IgD-negative memory B cell (primary cell): Measurements from ENCODE around the gene TPCN2. TPM values are rescaled to one million over a fixed set of nuclear protein-coding genes. Genes with fewer than 3 reads are reported as not detected.

Experiments used
- H3K27ac Mint-ChIP-seq, 3 donors: one replicate each; pipeline ENCODE4 v1.8.0; 2020 to 2022; ENCODE audit warnings: mild to moderate bottlenecking in 3 of 3, mixed read lengths in 3 of 3, moderate library complexity in 1 of 3
- H3K27me3 Mint-ChIP-seq: one replicate; pipeline ENCODE4 v1.8.0; 2021; ENCODE audit warnings: mixed read lengths
- H3K36me3 Mint-ChIP-seq: one replicate; pipeline ENCODE4 v1.8.0; 2020; ENCODE audit warnings: mild to moderate bottlenecking, mixed read lengths
- H3K4me1 Mint-ChIP-seq, 3 donors: one replicate each; pipeline ENCODE4 v1.8.0; 2020 to 2022; ENCODE audit warnings: mixed read lengths in 3 of 3, mild to moderate bottlenecking in 1 of 3
- H3K4me3 Mint-ChIP-seq, 4 donors: one replicate each; pipeline ENCODE4 v1.8.0; 2020 to 2022; ENCODE audit warnings: mild to moderate bottlenecking in 4 of 4, mixed read lengths in 4 of 4, moderate library complexity in 3 of 4
- H3K9me3 Mint-ChIP-seq, 3 donors: one replicate each; pipeline ENCODE4 v1.8.0; 2020 to 2021; ENCODE audit warnings: mixed read lengths in 3 of 3, mild to moderate bottlenecking in 1 of 3
- polyA plus RNA-seq: library from polyadenylated mRNA; unstranded; fragments of 300-500 nt; fragmentation: Illumina TruSeq; gene quantifications from one replicate; pipeline ENCODE4 v1.2.3, GENCODE V29; 2021

TPCN2 gene
- polyA plus RNA-seq, 1 donor from 2014 or later: 5.7 TPM

- Mint-ChIP-seq H3K4me1 (no peaks in the 10 kb centered on the region), H3K4me3 (no peak overlapping the region), H3K27me3 (peaks cover 22% of the 10 kb centered on the region), H3K36me3 (no peaks in the 10 kb centered on the region), H3K27ac (no peak overlapping the region), H3K9me3 (no peaks in the 10 kb centered on the region)
Measured at GRCh38 chr11:69006816-69007215, 41.9 kb upstream of the TPCN2 start.

GRCh38 chr11:69007975-69008381 is 40.8 kb upstream of the TPCN2 start:
- Mint-ChIP-seq H3K36me3 (no peaks in the 10 kb centered on the region), H3K4me3 (no peak overlapping the region), H3K27ac (peak overlapping the region in 1 of 3 donors; percentile 19), H3K9me3 (no peaks in the 10 kb centered on the region), H3K4me1 (no peaks in the 10 kb centered on the region), H3K27me3 (peaks cover 29% of the 10 kb centered on the region)

GRCh38 chr11:69008737-69009440 is 39.8 kb upstream of the TPCN2 start:
- Mint-ChIP-seq H3K4me1 (no peaks in the 10 kb centered on the region), H3K27me3 (peaks cover 25% of the 10 kb centered on the region), H3K4me3 (no peak overlapping the region), H3K27ac (no peak overlapping the region), H3K9me3 (no peaks in the 10 kb centered on the region), H3K36me3 (no peaks in the 10 kb centered on the region)

- H3K9me3 Mint-ChIP-seq: no peaks in the 10 kb centered on the region
- no peaks in the 10 kb centered on the region for H3K36me3 Mint-ChIP-seq
- peaks cover 27% of the 10 kb centered on the region for H3K27me3 Mint-ChIP-seq
- H3K4me3 Mint-ChIP-seq: no peak overlapping the region
- H3K27ac Mint-ChIP-seq: no peak overlapping the region
- no peaks in the 10 kb centered on the region for H3K4me1 Mint-ChIP-seq
Measured at GRCh38 chr11:69009441-69010211, 39.1 kb upstream of the TPCN2 start.

GRCh38 chr11:69010361-69010891 is 38.3 kb upstream of the TPCN2 start:
- no peaks in the 10 kb centered on the region for H3K4me1 Mint-ChIP-seq
- H3K4me3 Mint-ChIP-seq: no peak overlapping the region
- H3K9me3 Mint-ChIP-seq: no peaks in the 10 kb centered on the region
- no peak overlapping the region for H3K27ac Mint-ChIP-seq
- H3K27me3 Mint-ChIP-seq: peaks cover 28% of the 10 kb centered on the region
- H3K36me3 Mint-ChIP-seq: no peaks in the 10 kb centered on the region

GRCh38 chr11:69010964-69011623 is 37.6 kb upstream of the TPCN2 start:
- no peak overlapping the region for H3K4me3 Mint-ChIP-seq

GRCh38 chr11:69011624-69012091 is 37.1 kb upstream of the TPCN2 start:
- no peaks in the 10 kb centered on the region for H3K36me3 Mint-ChIP-seq
- no peak overlapping the region for H3K27ac Mint-ChIP-seq
- peak overlapping the region in 2 of 4 donors; percentile 3 to 55 for H3K4me3 Mint-ChIP-seq
- H3K27me3 Mint-ChIP-seq: peaks cover 27% of the 10 kb centered on the region
- H3K9me3 Mint-ChIP-seq: peaks cover 0 to 2% (median 0%) of the 10 kb centered on the region in 3 donors
- no peaks in the 10 kb centered on the region for H3K4me1 Mint-ChIP-seq

More at GRCh38 chr11:69010964-69011623, 37.6 kb upstream of the TPCN2 start:
- H3K27ac Mint-ChIP-seq: no peak overlapping the region
- H3K27me3 Mint-ChIP-seq: peaks cover 27% of the 10 kb centered on the region
- H3K9me3 Mint-ChIP-seq: no peaks in the 10 kb centered on the region
- H3K36me3 Mint-ChIP-seq: no peaks in the 10 kb centered on the region
- no peaks in the 10 kb centered on the region for H3K4me1 Mint-ChIP-seq

- Mint-ChIP-seq H3K27me3 (peaks cover 27% of the 10 kb centered on the region), H3K4me3 (peak overlapping the region in 2 of 4 donors; percentile 3 to 55), H3K4me1 (no peaks in the 10 kb centered on the region), H3K27ac (no peak overlapping the region), H3K9me3 (peaks cover 0 to 2% (median 0%) of the 10 kb centered on the region in 3 donors), H3K36me3 (no peaks in the 10 kb centered on the region)
Measured at GRCh38 chr11:69012092-69013008, 36.4 kb upstream of the TPCN2 start.

GRCh38 chr11:69013009-69013951 is 35.5 kb upstream of the TPCN2 start, which contains the start of gene MRGPRF:
Gene MRGPRF (minus strand): TSS chr11:69013246. CDS start chr11:69009901, 3,345 bp downstream.
- Mint-ChIP-seq H3K27me3 (peaks cover 26% of the 10 kb centered on the region), H3K9me3 (peaks cover 0 to 2% (median 0%) of the 10 kb centered on the region in 3 donors), H3K4me1 (no peaks in the 10 kb centered on the region), H3K4me3 (no peak within 1 kb of the TSS), H3K27ac (no peak within 1 kb of the TSS), H3K36me3 (no peaks in the 10 kb centered on the region)

- no peaks in the 10 kb centered on the region for H3K4me1 Mint-ChIP-seq
- H3K4me3 Mint-ChIP-seq: no peak overlapping the region
- H3K36me3 Mint-ChIP-seq: no peaks in the 10 kb centered on the region
- H3K9me3 Mint-ChIP-seq: peaks cover 0 to 2% (median 0%) of the 10 kb centered on the region in 3 donors
- H3K27me3 Mint-ChIP-seq: peaks cover 22% of the 10 kb centered on the region
- no peak overlapping the region for H3K27ac Mint-ChIP-seq
Measured at GRCh38 chr11:69014084-69014851, 34.5 kb upstream of the TPCN2 start.

GRCh38 chr11:69014898-69015549 is 33.7 kb upstream of the TPCN2 start:
- H3K9me3 Mint-ChIP-seq: peaks cover 0 to 2% (median 0%) of the 10 kb centered on the region in 3 donors
- peaks cover 21% of the 10 kb centered on the region for H3K27me3 Mint-ChIP-seq
- H3K4me1 Mint-ChIP-seq: no peaks in the 10 kb centered on the region
- peak overlapping the region in 1 of 4 donors; percentile 70 for H3K4me3 Mint-ChIP-seq
- H3K36me3 Mint-ChIP-seq: no peaks in the 10 kb centered on the region
- H3K27ac Mint-ChIP-seq: no peak overlapping the region

GRCh38 chr11:69017951-69018350 is 30.8 kb upstream of the TPCN2 start:
- Mint-ChIP-seq H3K27ac (no peak overlapping the region), H3K36me3 (no peaks in the 10 kb centered on the region), H3K27me3 (peaks cover 9% of the 10 kb centered on the region), H3K9me3 (peaks cover 0 to 2% (median 0%) of the 10 kb centered on the region in 3 donors), H3K4me3 (no peak overlapping the region), H3K4me1 (no peaks in the 10 kb centered on the region)
